Esophagus muscularis mucosa (tissue), 4 donors: ENCODE results near the gene TTYH2. TPM values are rescaled to one million over a fixed set of nuclear protein-coding genes. Genes with fewer than 3 reads are reported as not detected.

Experiments
- DNase-seq: peaks from one replicate; pipeline ENCODE4 v3.0.0-alpha.2; 2017; ENCODE audit errors: extremely low spot score
- H3K27ac ChIP-seq, 4 donors: fragments of 200-600 bp; sonication (generic); replicated peaks in 1 of 4; 1 replicate in 3 of 4; 2 replicates in 1 of 4; pipeline ENCODE4 v1.5.1; 2016 to 2019; ENCODE audit warnings: mild to moderate bottlenecking in 1 of 4
- H3K27me3 ChIP-seq, 4 donors: fragments of 200-600 bp; sonication (generic); one replicate each; pipeline versions ENCODE4 v1.5.1 to v1.6.0; 2016 to 2019
- H3K36me3 ChIP-seq, 4 donors: fragments of 200-600 bp; sonication (generic); one replicate each; pipeline ENCODE4 v1.5.1; 2016 to 2019
- H3K4me1 ChIP-seq, 4 donors: fragments of 200-600 bp; sonication (generic); one replicate each; pipeline ENCODE4 v1.5.1; 2016 to 2019
- H3K4me3 ChIP-seq, 4 donors: fragments of 200-600 bp; sonication (generic); 1 replicate in 2 of 4; 2 replicates in 2 of 4; pipeline ENCODE4 v1.5.1; 2016 to 2019; ENCODE audit warnings: mild to moderate bottlenecking in 4 of 4, moderate library complexity in 1 of 4
- H3K9me3 ChIP-seq, 4 donors: fragments of 200-600 bp; sonication (generic); 1 replicate in 3 of 4; 2 replicates in 1 of 4; pipeline ENCODE4 v1.5.1; 2016 to 2019
- CTCF ChIP-seq, 3 experiments: fragments of 200-600 bp in 2 of 3; fragments of 450-650 bp in 1 of 3; sonication (generic) in 2 of 3; IDR thresholded peaks; one replicate each; pipeline ENCODE4 v1.5.1; 2017 to 2019; ENCODE audit warnings: antibody characterized with exemption in 3 of 3, mild to moderate bottlenecking in 2 of 3, moderate library complexity in 1 of 3
- EP300 ChIP-seq: sonication (generic); formaldehyde crosslinking; IDR thresholded peaks from one replicate; pipeline ENCODE4 v1.6.1; 2017; ENCODE audit warnings: antibody characterized with exemption
- POLR2A ChIP-seq: fragments of 450-650 bp; IDR thresholded peaks from one replicate; pipeline ENCODE4 v1.6.1; 2017; ENCODE audit warnings: antibody characterized with exemption, moderate library complexity, mild to moderate bottlenecking, low read depth
- POLR2AphosphoS5 ChIP-seq, 2 donors: sonication (generic); formaldehyde crosslinking; IDR thresholded peaks; one replicate each; pipeline ENCODE4 v1.6.1; 2017; ENCODE audit warnings: antibody characterized with exemption in 2 of 2
- WGBS: methylation state at CpG from one replicate; pipeline ENCODE4 v1.1.5; 2018; 5-methylcytosine and 5-hydroxymethylcytosine counted together
- intact Hi-C: fragments of 100-400 bp; cut with DNase I; formaldehyde crosslinking; loops from one replicate; pipeline ENCODE4 v1.15.1; 2023
- total RNA-seq, 4 donors: library from RNA; depleted of rRNA; stranded (reverse); fragments of >200 nt; gene quantifications; one replicate each; pipeline versions ENCODE4 v1.1.0 to v1.2.1, GENCODE V29; 2016

The TTYH2 gene
- total RNA-seq, 4 donors from 2014 or later: 5.8 to 11.3 (median 7.9) TPM

GRCh38 chr17:74282587-74283370 lies 69.4 kb downstream of the TTYH2 start:
- H3K27ac ChIP-seq: no peak overlapping the region
- intact Hi-C loops: no loop called here
- H3K36me3 ChIP-seq: no peaks in the 10 kb centered on the region
- no peak for DNase-seq
- no peaks in the 10 kb centered on the region for H3K9me3 ChIP-seq
- WGBS: 74% methylated on average over 9 of the region's 9 CpGs
- H3K4me1 ChIP-seq: peaks cover 0 to 8% (median 3%) of the 10 kb centered on the region in 4 donors
- TF ChIP-seq POLR2A (no peak), CTCF (IDR thresholded peaks at IDR 0.05) (no peak), POLR2AphosphoS5 (IDR thresholded peaks at IDR 0.05) (no peak), EP300 (no peak)
- peaks cover 0 to 38% (median 0%) of the 10 kb centered on the region in 4 donors for H3K27me3 ChIP-seq
- H3K4me3 ChIP-seq: no peak overlapping the region

GRCh38 chr17:74283371-74283673 lies 70.0 kb downstream of the TTYH2 start:
- H3K4me3 ChIP-seq: no peak overlapping the region
- H3K27me3 ChIP-seq: peaks cover 0 to 36% (median 0%) of the 10 kb centered on the region in 4 donors
- H3K4me1 ChIP-seq: peaks cover 0 to 8% (median 3%) of the 10 kb centered on the region in 4 donors
- H3K27ac ChIP-seq: no peak overlapping the region
- no peak for DNase-seq
- TF ChIP-seq POLR2A (no peak), POLR2AphosphoS5 (IDR thresholded peaks at IDR 0.05) (no peak), CTCF (IDR thresholded peaks at IDR 0.05) (no peak), EP300 (no peak)
- intact Hi-C loops: no loop called here
- no peaks in the 10 kb centered on the region for H3K9me3 ChIP-seq
- no peaks in the 10 kb centered on the region for H3K36me3 ChIP-seq
- WGBS: 83% methylated on average over 4 of the region's 4 CpGs

GRCh38 chr17:74287031-74287602 lies 73.7 kb downstream of the TTYH2 start:
- peaks cover 0 to 8% (median 3%) of the 10 kb centered on the region in 4 donors for H3K4me1 ChIP-seq
- H3K9me3 ChIP-seq: no peaks in the 10 kb centered on the region
- H3K4me3 ChIP-seq: no peak overlapping the region
- H3K27me3 ChIP-seq: peaks cover 0 to 32% (median 0%) of the 10 kb centered on the region in 4 donors
- no peak for DNase-seq
- no peak for TF ChIP-seq CTCF (IDR thresholded peaks at IDR 0.05)
- TF ChIP-seq POLR2AphosphoS5 (IDR thresholded peaks at IDR 0.05): no peak
- no peak for TF ChIP-seq EP300
- no peak overlapping the region for H3K27ac ChIP-seq
- WGBS: 87% methylated on average over 10 of the region's 14 CpGs
- H3K36me3 ChIP-seq: no peaks in the 10 kb centered on the region
- intact Hi-C loops: no loop called here

- TF ChIP-seq POLR2A: no peak
- Histone ChIP-seq H3K4me1 (peaks cover 0 to 8% (median 3%) of the 10 kb centered on the region in 4 donors), H3K36me3 (no peaks in the 10 kb centered on the region), H3K27me3 (peaks cover 0 to 16% (median 0%) of the 10 kb centered on the region in 4 donors), H3K27ac (no peak overlapping the region), H3K4me3 (no peak overlapping the region), H3K9me3 (no peaks in the 10 kb centered on the region)
- WGBS: 70% methylated on average over 4 of the region's 5 CpGs
- intact Hi-C loops: no loop called here
- no peak for DNase-seq
Observed at GRCh38 chr17:74288785-74289184, 75.4 kb downstream of the TTYH2 start.

- no peak for DNase-seq
- Histone ChIP-seq H3K27me3 (peaks cover 0 to 7% (median 0%) of the 10 kb centered on the region in 4 donors), H3K27ac (no peak overlapping the region), H3K4me3 (no peak overlapping the region), H3K4me1 (peaks cover 0 to 6% (median 2%) of the 10 kb centered on the region in 4 donors), H3K9me3 (no peaks in the 10 kb centered on the region), H3K36me3 (no peaks in the 10 kb centered on the region)
- TF ChIP-seq POLR2AphosphoS5 (IDR thresholded peaks at IDR 0.05): no peak
- no peak for TF ChIP-seq POLR2A
- no peak for TF ChIP-seq EP300
- TF ChIP-seq CTCF (IDR thresholded peaks at IDR 0.05): no peak
- 71% methylated on average over 10 of the region's 11 CpGs for WGBS
- intact Hi-C loops: no loop called here
Observed at GRCh38 chr17:74289688-74290087, 76.3 kb downstream of the TTYH2 start.
